ENCODE measurements around the gene AIFM1.

AIFM1 gene

DNA sequence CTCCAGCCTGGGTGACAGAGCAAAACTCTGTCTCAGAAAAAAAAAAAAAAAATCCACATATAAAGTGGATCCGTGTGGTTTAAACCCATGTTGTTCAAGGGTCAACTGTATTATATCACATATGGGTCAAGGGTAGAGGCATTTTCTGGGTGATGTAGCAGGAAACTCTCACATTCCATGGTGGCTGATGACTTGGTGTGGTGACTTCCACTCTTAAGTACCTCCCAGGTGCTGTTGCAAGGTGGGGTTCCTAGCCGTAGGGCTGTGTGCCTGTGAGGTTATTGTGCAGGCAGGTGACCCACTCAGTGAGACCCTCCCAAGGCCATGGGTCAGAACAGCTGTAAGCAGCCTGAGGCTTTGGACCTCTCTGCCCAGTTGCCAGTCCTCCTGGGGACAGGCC, 72.4 kb downstream of the AIFM1 start:
- TF ChIP-seq, protein P1, sequence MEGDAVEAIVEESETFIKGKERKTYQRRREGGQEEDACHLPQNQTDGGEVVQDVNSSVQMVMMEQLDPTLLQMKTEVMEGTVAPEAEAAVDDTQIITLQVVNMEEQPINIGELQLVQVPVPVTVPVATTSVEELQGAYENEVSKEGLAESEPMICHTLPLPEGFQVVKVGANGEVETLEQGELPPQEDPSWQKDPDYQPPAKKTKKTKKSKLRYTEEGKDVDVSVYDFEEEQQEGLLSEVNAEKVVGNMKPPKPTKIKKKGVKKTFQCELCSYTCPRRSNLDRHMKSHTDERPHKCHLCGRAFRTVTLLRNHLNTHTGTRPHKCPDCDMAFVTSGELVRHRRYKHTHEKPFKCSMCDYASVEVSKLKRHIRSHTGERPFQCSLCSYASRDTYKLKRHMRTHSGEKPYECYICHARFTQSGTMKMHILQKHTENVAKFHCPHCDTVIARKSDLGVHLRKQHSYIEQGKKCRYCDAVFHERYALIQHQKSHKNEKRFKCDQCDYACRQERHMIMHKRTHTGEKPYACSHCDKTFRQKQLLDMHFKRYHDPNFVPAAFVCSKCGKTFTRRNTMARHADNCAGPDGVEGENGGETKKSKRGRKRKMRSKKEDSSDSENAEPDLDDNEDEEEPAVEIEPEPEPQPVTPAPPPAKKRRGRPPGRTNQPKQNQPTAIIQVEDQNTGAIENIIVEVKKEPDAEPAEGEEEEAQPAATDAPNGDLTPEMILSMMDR (IDR thresholded peaks at IDR 0.05; ENCODE audit: low read depth, low read length), result no peak
- no peak overlapping the region for H3K4me3 ChIP-seq (ENCODE audit: low read depth, low read length)
- DNase-seq (ENCODE audit: low read depth), result no peak

DNA sequence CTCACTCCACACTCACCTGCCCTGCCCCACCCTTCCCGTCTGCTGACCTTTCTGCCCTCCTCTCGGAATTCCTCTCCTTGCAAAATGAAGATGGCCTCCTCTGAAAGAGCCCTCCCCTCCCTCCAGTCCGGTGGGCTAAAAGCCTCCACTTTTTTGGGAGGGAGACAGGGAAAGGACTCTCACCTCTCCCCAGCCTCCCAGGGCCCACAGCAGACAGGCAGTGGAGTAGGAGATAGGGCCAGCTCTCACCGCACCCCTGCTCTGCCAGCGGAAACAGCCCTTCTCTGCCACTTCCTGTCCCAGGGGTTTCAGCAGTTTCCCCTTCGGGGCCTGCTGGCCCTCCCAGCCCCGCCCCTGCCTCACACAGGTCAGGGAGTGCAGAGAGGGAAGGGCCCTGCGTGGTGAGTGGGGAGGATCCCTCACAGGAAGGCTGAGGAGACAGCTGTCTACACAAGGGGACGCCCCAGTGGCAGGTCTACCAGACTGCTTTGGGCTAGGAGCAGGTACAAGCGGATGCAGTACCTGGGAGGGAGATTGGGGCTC, 73.6 kb downstream of the AIFM1 start:
- H3K4me3 ChIP-seq (ENCODE audit: low read depth, low read length), result no peak overlapping the region
- peak; percentile 90 for DNase-seq (ENCODE audit: low read depth)
- TF ChIP-seq MYC (IDR thresholded peaks at IDR 0.05; ENCODE audit: low read depth, low read length) (no peak), POLR2A (IDR thresholded peaks at IDR 0.05; ENCODE audit: extremely low read depth, insufficient read length) (no peak)
- TF ChIP-seq, protein P2, sequence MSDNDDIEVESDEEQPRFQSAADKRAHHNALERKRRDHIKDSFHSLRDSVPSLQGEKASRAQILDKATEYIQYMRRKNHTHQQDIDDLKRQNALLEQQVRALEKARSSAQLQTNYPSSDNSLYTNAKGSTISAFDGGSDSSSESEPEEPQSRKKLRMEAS (IDR thresholded peaks at IDR 0.05; ENCODE audit: low read depth, low read length), result no peak
- TF ChIP-seq, protein P1 (IDR thresholded peaks at IDR 0.05; ENCODE audit: low read depth, low read length), result peak; percentile 18

DNA sequence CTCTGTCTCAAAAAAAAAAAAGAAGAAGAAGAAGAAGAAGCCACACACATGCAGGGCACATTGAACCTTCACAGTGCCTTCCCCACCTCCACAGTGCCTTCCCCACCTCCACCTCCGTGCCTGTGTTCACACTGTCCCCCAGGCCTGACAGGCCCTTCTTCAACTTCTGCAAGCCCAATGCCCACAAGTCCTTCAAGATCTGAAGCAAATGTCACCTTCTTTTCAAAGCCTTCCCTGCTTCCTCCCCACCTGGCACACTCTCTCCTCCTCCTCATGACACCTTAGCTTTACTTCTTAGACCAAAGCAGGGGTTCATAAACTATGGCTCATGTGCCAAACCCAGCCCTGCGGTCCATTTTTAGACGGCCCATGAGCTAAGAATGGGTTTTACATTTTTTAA, 75.3 kb downstream of the AIFM1 start:
- TF ChIP-seq, protein P2 (IDR thresholded peaks at IDR 0.05; ENCODE audit: low read depth, low read length), result no peak
- TF ChIP-seq POLR2A (IDR thresholded peaks at IDR 0.05; ENCODE audit: extremely low read depth, insufficient read length) (no peak), MYC (IDR thresholded peaks at IDR 0.05; ENCODE audit: low read depth, low read length) (no peak)
- TF ChIP-seq, protein P1 (IDR thresholded peaks at IDR 0.05; ENCODE audit: low read depth, low read length), result no peak
- H3K4me3 ChIP-seq (ENCODE audit: low read depth, low read length), result no peak overlapping the region
- DNase-seq (ENCODE audit: low read depth), result no peak

DNA sequence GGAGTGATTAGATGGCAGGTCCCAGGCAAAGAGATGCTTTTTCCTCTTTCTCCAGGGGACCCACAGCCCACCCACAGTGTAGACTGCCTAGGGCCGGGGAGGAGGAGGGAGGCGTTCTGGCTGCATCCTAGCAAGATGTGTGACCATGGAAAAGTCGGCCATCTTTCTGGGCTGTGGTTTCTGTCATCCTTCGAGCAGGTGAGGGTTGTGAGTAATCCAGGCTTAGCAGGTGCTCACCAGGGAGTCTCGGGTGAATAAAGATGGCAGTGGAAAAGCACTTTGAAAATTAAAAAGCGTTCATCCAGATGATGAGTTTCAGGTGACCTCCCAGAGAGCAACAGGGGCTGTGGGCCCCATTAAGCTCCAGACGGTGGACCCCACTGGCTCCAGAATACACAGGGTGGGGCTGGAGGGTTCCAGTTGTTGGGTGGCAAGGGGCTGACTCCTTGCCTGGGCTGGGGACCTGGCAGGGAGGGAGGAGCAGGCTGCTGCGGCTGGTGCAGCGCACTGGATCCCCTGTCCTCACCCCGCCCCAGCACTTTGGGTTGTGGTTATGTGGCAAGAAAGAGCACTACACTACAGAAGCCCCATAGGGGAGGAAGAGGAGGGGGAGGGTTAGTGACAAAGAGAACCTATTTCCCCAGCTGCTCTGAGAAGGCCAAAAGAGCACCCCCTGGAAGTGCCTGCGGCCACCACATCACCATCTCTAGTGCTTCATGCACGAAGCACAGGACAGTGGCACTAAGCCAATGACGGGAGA, 79.0 kb downstream of the AIFM1 start:
- TF ChIP-seq, protein P1 (IDR thresholded peaks at IDR 0.05; ENCODE audit: low read depth, low read length), result no peak
- TF ChIP-seq POLR2A (IDR thresholded peaks at IDR 0.05; ENCODE audit: extremely low read depth, insufficient read length), result no peak
- TF ChIP-seq, protein P2 (IDR thresholded peaks at IDR 0.05; ENCODE audit: low read depth, low read length), result peak; percentile 38
- peak; percentile 96 for DNase-seq (ENCODE audit: low read depth)
- H3K4me3 ChIP-seq (ENCODE audit: low read depth, low read length), result peak overlapping the region; percentile 59

DNA sequence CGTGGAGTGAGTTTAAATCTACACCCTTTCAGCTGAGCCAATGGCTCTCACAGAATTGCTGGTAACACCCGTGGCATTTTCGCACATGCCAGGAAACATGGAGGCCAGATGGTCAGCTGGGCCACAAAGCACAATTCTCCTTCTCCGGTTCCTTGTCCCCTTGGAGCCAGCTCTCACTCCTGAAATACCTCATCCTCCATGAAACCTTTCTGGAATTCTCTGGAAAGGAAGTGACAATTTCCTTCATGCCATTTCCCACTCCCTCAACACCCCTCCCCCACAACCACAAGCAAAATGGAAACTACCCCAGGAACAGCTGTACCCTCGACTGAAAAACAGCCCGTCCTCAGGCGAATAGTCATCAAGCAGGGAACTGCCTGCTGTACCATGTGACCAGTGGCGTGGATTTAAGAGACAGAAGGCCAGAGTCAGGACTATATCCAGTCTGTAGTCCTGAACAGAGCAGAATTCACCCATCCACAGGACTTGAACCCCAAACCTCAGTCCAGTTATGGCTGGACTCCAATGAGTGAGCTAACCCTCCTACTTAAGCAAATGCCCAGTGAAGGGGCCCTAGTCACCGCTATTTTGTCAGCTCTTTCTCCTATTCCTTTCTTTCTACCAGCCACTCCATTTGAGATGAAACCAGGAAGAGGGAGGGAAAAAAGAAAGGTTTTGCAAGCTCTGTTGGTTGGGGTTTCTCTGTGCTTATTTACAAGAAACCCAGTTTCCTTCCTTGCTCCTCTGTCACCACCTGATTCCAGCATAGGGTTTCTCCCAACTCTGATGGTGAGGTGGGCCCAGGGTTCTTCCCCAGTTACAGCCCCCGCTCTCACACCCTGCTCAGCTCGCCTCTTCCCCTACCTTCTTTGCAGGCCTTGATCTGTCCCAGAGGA, 79.8 kb downstream of the AIFM1 start:
- peak; percentile 47 for DNase-seq (ENCODE audit: low read depth)
- H3K4me3 ChIP-seq (ENCODE audit: low read depth, low read length), result peak overlapping the region; percentile 59
- TF ChIP-seq, protein P1 (IDR thresholded peaks at IDR 0.05; ENCODE audit: low read depth, low read length), result no peak
- TF ChIP-seq, protein P2 (IDR thresholded peaks at IDR 0.05; ENCODE audit: low read depth, low read length), result no peak
- TF ChIP-seq MYC (IDR thresholded peaks at IDR 0.05; ENCODE audit: low read depth, low read length), result no peak
- no peak for TF ChIP-seq POLR2A (IDR thresholded peaks at IDR 0.05; ENCODE audit: extremely low read depth, insufficient read length)
